ENCODE results near the gene MYB.
A peak's percentile ranks its signal among the peaks of the same experiment; 100 is the strongest.
"Not testable (repeated sequence)": the region's sequence is repeated elsewhere in the genome, so short reads cannot be mapped to it uniquely, and the experiment has no call there.

The MYB gene

DNA sequence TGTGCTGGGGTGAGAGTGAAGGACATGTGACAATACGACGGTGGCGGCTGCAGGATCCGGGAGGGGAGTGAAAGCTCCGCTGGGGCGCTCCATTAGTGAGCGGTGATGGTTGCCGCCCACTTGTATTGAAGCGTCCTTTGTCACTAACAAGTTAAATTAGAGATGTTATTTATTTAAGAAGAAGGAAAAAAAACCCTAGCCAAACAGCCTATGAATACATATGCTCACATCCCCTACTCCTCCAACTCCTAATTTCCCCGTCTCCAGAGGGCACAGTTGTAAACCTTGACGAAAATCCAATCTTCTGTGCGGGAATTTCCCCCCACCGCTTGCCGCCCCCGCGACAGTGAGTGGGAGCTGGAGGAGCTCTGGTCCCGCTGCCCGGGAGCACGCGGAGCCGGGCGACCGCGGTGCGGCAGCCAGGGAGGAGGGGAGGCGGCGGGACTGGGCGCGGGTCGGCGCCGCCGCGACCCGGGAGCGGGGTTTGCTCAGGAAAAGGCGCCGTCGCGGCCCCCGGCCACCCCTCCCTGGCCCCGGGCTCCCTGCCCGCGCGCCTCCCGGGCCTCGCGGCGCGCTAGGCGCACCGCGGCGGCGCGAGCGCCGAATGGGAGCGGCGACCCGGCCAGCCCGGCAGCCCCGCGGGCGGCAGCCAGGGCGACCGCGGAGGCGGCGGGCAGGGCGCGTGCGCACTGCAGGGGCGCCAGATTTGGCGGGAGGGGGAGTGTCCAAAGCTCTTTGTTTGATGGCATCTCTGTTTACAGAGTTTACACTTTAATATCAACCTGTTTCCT is at the start of gene MYB:
Gene MYB, plus strand, starts transcription at position 767 of the 791 bp plus-strand sequence. CDS start 206 bp downstream, outside the sequence.
- Histone ChIP-seq H3K4me1 (ENCODE audit: control insufficient read depth, insufficient read depth, low read length) (peaks cover 16% of the 10 kb centered on the region; the same call in 1 of the 2 replicates), H3K4me3 (ENCODE audit: low read depth, low read length) (peak within 1 kb of the TSS; percentile 77), H3K9me3 (ENCODE audit: control insufficient read depth, insufficient read depth, low read length) (no peaks in the 10 kb centered on the region), H3K9ac (ENCODE audit: low read depth, low read length) (peak within 1 kb of the TSS; percentile 77), H3K36me3 (ENCODE audit: control insufficient read depth, insufficient read depth, low read length) (no peaks in the 10 kb centered on the region), H3K27me3 (ENCODE audit: control insufficient read depth, insufficient read depth, low read length) (peaks cover 31% of the 10 kb centered on the region), H3K27ac (ENCODE audit: low read depth, low read length) (peak within 1 kb of the TSS; percentile 32)

DNA sequence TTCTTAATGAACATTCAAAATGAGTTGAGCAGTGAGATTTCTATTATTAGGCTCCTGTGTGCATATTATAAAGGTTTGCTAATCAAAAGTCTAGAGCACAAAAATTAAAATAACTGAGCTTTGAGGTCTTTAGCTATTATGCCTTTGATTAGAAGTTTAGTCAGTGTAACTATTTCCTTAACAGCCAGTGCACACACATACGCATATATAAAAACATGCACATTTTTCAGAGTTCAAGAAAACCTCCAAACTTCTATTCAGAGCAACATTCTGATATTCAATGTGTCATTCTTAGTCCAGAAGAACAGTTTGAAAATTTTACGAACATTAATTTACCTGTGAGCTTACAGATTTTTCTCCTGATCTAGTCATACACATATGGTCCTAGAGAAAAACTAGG is 48.3 kb upstream of the MYB start:
- Histone ChIP-seq H3K27ac (ENCODE audit: low read depth, low read length) (no peak overlapping the region), H3K9me3 (ENCODE audit: control insufficient read depth, insufficient read depth, low read length) (no peaks in the 10 kb centered on the region), H3K9ac (ENCODE audit: low read depth, low read length) (no peak overlapping the region), H3K27me3 (ENCODE audit: control insufficient read depth, insufficient read depth, low read length) (no peaks in the 10 kb centered on the region), H3K4me3 (ENCODE audit: low read depth, low read length) (no peak overlapping the region), H3K4me1 (ENCODE audit: control insufficient read depth, insufficient read depth, low read length) (no peaks in the 10 kb centered on the region), H3K36me3 (ENCODE audit: control insufficient read depth, insufficient read depth, low read length) (no peaks in the 10 kb centered on the region)

DNA sequence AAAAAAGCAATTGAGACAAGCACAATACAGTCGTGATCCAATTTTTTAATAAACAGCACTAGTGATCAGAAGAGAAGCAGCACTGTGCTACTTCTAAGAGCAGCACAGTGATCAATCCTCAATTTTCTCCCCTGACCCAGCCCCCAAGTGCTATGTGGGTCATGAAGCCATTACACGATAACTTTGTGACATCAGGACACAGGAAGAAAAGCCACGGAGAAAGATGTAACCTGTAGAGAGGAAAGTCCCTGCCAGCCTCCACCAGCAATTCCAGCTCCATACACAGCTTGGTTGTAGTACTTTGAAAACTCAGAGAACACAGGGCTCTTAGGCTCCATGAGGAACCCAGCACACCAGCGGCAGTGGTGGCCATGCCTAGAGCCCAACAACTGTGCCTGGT is 45.3 kb upstream of the MYB start:
- H3K4me1 ChIP-seq (ENCODE audit: control insufficient read depth, insufficient read depth, low read length): no peaks in the 10 kb centered on the region
- no peaks in the 10 kb centered on the region for H3K27me3 ChIP-seq (ENCODE audit: control insufficient read depth, insufficient read depth, low read length)
- H3K4me3 ChIP-seq (ENCODE audit: low read depth, low read length): no peak overlapping the region
- H3K9ac ChIP-seq (ENCODE audit: low read depth, low read length): no peak overlapping the region
- H3K9me3 ChIP-seq (ENCODE audit: control insufficient read depth, insufficient read depth, low read length): no peaks in the 10 kb centered on the region
- no peaks in the 10 kb centered on the region for H3K36me3 ChIP-seq (ENCODE audit: control insufficient read depth, insufficient read depth, low read length)
- no peak overlapping the region for H3K27ac ChIP-seq (ENCODE audit: low read depth, low read length)

DNA sequence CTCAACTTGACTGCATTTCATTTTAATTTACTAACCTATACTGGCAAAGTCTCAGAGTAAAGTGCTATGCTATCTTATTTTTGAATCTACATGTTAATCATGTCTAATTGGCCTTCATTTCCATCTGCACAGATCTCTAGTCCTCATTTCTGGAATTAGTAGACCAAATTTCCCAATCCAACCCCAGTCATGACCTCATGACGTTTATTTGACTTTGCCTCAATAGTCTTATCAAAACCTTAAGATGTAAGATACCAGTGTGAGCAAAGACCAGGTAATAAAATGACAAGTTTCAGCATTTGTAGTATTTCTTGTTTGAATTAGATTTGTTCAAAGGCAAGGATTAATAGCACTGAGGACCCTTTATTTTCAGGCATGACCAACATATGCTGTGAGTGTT is 43.3 kb upstream of the MYB start:
- Histone ChIP-seq H3K9me3 (ENCODE audit: control insufficient read depth, insufficient read depth, low read length) (no peaks in the 10 kb centered on the region), H3K27me3 (ENCODE audit: control insufficient read depth, insufficient read depth, low read length) (no peaks in the 10 kb centered on the region), H3K27ac (ENCODE audit: low read depth, low read length) (no peak overlapping the region), H3K4me3 (ENCODE audit: low read depth, low read length) (no peak overlapping the region), H3K4me1 (ENCODE audit: control insufficient read depth, insufficient read depth, low read length) (no peaks in the 10 kb centered on the region), H3K36me3 (ENCODE audit: control insufficient read depth, insufficient read depth, low read length) (no peaks in the 10 kb centered on the region), H3K9ac (ENCODE audit: low read depth, low read length) (no peak overlapping the region)

DNA sequence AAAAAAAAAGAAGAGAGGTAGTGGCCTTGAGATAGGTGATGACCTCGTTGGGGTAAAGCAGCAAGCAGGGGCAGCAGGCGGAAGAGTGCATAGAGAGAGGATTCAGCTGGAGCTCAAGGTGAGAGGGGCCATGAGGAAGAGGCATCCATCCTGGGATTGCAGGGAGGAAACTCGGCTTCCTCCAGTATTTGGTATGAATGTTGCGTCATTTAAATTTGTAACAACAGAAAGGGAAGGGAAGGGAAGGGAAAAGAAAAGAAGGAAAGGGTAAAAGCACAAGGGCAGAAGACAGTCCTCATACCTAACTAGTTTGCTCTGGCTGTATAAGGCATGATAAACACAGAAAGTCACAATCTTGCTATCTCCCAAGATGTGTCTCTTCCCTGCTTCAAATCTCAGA is 39.9 kb upstream of the MYB start:
- Histone ChIP-seq H3K9ac (ENCODE audit: low read depth, low read length) (no peak overlapping the region), H3K4me3 (ENCODE audit: low read depth, low read length) (no peak overlapping the region), H3K9me3 (ENCODE audit: control insufficient read depth, insufficient read depth, low read length) (no peaks in the 10 kb centered on the region), H3K27ac (ENCODE audit: low read depth, low read length) (no peak overlapping the region), H3K4me1 (ENCODE audit: control insufficient read depth, insufficient read depth, low read length) (peaks cover 2% of the 10 kb centered on the region; the same call in 1 of the 2 replicates), H3K27me3 (ENCODE audit: control insufficient read depth, insufficient read depth, low read length) (no peaks in the 10 kb centered on the region), H3K36me3 (ENCODE audit: control insufficient read depth, insufficient read depth, low read length) (no peaks in the 10 kb centered on the region)

DNA sequence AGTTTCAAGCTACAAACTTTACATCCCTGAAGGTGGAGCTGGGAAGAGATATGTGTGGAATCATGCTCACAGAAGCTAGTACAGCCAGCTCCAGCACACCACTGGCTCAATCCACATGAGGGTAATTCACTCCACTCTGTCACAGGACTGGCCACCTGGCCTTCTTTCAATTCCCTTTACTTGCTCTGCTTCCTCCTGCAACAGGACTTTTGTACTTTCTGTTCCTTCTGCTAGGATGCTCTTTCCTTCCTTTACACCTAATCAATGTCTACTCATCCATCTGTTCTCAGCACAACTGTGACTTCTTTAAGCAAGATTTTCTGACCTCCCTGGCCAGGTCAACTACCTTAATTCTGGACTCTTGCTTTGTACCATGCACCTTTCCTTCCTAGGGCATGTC is 39.4 kb upstream of the MYB start:
- Histone ChIP-seq H3K9me3 (ENCODE audit: control insufficient read depth, insufficient read depth, low read length) (no peaks in the 10 kb centered on the region), H3K9ac (ENCODE audit: low read depth, low read length) (no peak overlapping the region), H3K27me3 (ENCODE audit: control insufficient read depth, insufficient read depth, low read length) (no peaks in the 10 kb centered on the region), H3K36me3 (ENCODE audit: control insufficient read depth, insufficient read depth, low read length) (no peaks in the 10 kb centered on the region), H3K4me3 (ENCODE audit: low read depth, low read length) (no peak overlapping the region), H3K4me1 (ENCODE audit: control insufficient read depth, insufficient read depth, low read length) (peaks cover 7% of the 10 kb centered on the region), H3K27ac (ENCODE audit: low read depth, low read length) (no peak overlapping the region)

DNA sequence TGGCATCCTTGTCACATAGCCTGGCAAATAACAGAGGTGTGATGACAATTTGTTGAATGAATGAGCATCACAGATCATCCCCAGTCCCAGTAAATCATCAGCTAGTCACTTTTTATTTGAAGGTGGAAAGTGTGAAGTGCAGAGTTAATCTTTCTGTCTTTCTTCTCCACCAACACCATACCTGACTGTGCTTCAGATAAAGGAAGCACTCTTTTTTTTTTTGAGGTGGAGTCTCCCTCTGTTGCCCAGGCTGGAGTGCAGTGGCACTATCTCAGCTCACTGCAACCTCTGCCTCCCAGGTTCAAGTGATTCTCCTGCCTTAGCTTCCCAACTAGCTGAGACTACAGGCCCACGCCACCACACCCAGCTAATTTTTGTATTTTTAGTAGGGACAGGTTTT is 38.9 kb upstream of the MYB start:
- not testable (repeated sequence) for H3K9ac ChIP-seq (ENCODE audit: low read depth, low read length); H3K27ac ChIP-seq (ENCODE audit: low read depth, low read length); H3K9me3 ChIP-seq (ENCODE audit: control insufficient read depth, insufficient read depth, low read length); H3K4me3 ChIP-seq (ENCODE audit: low read depth, low read length); H3K36me3 ChIP-seq (ENCODE audit: control insufficient read depth, insufficient read depth, low read length); H3K27me3 ChIP-seq (ENCODE audit: control insufficient read depth, insufficient read depth, low read length); H3K4me1 ChIP-seq (ENCODE audit: control insufficient read depth, insufficient read depth, low read length)

DNA sequence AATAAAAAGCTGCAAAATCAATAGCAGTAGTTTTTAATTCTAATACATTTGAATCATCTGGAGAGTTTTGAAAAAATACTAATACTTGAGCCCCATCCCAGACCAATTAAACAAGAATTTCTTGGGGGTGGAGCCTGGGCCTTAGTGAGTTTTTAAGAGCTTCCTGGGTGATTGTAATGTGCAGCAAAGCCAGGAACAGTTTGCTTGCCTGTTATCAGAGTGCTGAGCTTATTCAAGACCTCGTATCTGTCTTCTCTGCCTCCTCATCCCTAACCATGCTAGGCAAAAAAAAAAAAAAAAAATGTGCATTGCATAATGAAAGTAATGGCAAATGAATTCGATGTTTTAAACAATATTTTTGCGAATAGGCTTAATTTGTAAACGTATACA is 36.4 kb upstream of the MYB start:
- Histone ChIP-seq H3K36me3 (ENCODE audit: control insufficient read depth, insufficient read depth, low read length) (no peaks in the 10 kb centered on the region), H3K9me3 (ENCODE audit: control insufficient read depth, insufficient read depth, low read length) (no peaks in the 10 kb centered on the region), H3K4me3 (ENCODE audit: low read depth, low read length) (no peak overlapping the region), H3K27ac (ENCODE audit: low read depth, low read length) (no peak overlapping the region), H3K9ac (ENCODE audit: low read depth, low read length) (no peak overlapping the region), H3K4me1 (ENCODE audit: control insufficient read depth, insufficient read depth, low read length) (peaks cover 8% of the 10 kb centered on the region), H3K27me3 (ENCODE audit: control insufficient read depth, insufficient read depth, low read length) (no peaks in the 10 kb centered on the region)

DNA sequence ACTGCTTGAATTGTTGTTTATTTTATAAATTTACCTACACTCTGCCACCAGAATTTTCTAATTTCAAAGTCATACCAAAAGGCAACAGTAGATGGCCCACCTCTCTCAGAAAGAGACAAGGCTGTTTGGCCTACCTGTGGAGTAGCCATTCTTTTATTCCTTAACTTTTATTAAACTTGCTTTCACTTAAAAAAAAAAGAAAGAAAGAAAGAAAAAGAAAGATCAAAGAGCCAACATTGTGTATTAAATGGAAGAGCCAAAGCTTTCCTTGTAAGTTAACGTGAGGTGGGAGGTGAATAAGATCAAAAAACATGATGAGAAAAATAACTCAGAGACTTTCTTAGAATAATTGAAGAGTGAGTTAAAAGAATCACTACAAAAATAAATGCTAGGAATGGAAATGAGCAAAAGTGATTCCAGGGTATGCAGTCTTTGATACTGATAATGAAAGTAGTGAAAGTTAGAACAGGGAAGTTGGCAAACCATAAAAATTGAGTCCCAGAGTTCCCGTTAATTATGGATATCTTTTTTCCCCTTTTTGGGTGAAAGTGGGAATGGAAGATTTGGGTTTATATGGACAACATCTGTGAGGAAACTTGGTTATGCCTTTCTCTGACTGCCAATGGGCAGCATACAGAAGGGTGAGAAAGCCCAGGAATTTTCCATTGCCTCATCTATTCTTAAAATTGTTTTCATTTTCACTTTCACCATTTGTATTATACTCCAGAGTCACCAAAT is 35.9 kb upstream of the MYB start:
- Histone ChIP-seq H3K9ac (ENCODE audit: low read depth, low read length) (no peak overlapping the region), H3K27ac (ENCODE audit: low read depth, low read length) (no peak overlapping the region), H3K4me3 (ENCODE audit: low read depth, low read length) (no peak overlapping the region)

DNA sequence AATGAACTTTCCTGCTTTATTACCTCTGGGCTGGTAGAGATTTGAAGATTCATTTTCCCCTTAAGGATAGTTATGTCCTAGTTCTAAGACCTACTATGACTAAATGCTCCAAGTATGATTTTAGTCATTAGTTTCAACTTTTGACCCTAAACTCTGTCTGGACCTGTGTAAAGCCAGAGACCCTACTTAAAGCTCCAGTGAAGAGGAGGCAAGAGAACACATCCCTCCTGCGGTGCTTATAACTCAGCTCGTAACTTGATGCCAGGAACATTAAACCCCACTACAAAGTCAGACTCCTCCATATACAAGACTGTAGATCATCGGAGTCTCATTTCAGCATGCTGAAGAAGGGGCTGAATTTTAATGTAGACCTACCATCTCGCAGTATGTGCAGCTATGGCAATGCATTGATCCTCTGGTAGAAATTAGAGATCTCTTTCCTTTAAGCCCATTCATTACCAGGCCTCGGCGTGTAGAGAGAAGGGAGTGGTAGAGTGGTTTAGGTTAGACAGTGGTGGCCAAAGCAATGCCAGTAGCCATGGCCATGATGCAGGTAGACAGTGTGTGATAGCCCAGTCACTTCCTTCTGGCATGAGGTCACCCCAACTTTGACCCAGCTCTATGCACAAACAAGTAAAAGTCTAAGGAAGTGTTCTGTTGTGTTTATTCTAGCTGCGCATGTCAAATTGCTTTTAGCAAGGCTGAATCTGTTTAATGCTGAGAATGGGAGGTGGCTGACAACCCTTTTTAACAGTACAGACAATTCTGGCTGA is 34.8 kb upstream of the MYB start:
- Histone ChIP-seq H3K4me1 (ENCODE audit: control insufficient read depth, insufficient read depth, low read length) (peaks cover 8% of the 10 kb centered on the region), H3K9ac (ENCODE audit: low read depth, low read length) (no peak overlapping the region), H3K27me3 (ENCODE audit: control insufficient read depth, insufficient read depth, low read length) (no peaks in the 10 kb centered on the region), H3K9me3 (ENCODE audit: control insufficient read depth, insufficient read depth, low read length) (no peaks in the 10 kb centered on the region), H3K4me3 (ENCODE audit: low read depth, low read length) (no peak overlapping the region), H3K36me3 (ENCODE audit: control insufficient read depth, insufficient read depth, low read length) (no peaks in the 10 kb centered on the region), H3K27ac (ENCODE audit: low read depth, low read length) (no peak overlapping the region)

More for the DNA sequence above, 35.9 kb upstream of the MYB start:
- Histone ChIP-seq H3K36me3 (ENCODE audit: control insufficient read depth, insufficient read depth, low read length) (no peaks in the 10 kb centered on the region), H3K9me3 (ENCODE audit: control insufficient read depth, insufficient read depth, low read length) (no peaks in the 10 kb centered on the region), H3K27me3 (ENCODE audit: control insufficient read depth, insufficient read depth, low read length) (no peaks in the 10 kb centered on the region), H3K4me1 (ENCODE audit: control insufficient read depth, insufficient read depth, low read length) (peaks cover 8% of the 10 kb centered on the region)

Data from HUES48 (cell line).